ENCODE results near the gene VPS4A. TPM values are rescaled to one million over a fixed set of nuclear protein-coding genes. Genes with fewer than 3 reads are reported as not detected.

The VPS4A gene
- total and polyA plus RNA-seq, 2 donors (not counting 1 experiment from before 2014, with no cell fraction given): 33.1 to 43.8 TPM

DNA sequence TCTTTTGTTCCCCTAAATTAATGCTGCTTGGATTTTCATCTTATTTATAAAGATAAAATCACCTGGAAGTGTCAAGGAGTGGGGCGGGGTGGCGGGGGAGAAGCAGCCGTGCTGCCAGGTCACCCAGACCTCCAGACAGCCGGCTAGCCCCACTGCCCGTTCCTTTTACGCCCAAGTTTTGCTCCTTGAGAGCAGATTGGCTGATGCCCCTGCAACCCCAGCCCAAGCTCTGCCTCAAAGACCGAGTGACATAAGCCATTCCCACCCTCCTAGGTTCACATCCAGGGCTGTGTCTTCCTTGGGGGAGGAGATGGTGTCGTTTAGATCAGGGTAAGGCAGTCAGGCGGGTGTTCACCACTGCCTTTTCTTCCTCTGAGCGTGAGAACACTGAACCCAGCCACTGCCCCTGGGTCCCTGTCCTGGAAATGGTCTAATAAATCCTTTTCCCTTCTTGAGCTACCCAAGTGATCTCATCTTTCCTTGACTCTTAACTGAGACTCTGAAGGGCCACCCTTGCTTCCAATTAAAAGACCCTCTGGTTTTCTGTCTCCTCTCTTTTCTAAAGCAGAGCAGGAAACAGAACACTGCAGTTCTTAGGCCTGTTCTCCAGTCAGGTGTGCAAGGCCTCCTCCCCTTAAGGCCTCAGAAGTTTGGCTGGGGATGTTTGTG lies 13.6 kb downstream of the VPS4A start:
- Mint-ChIP-seq H3K9me3 (ENCODE audit: insufficient read depth) (no peaks in the 10 kb centered on the region), H3K27ac (no peak overlapping the region), H3K4me1 (peaks cover 35% of the 10 kb centered on the region), H3K27me3 (no peaks in the 10 kb centered on the region), H3K4me3 (no peak overlapping the region)
- Histone ChIP-seq H3K4me3 (ENCODE audit: control extremely low read depth in 1 of 5, extremely low read depth in 1 of 5, insufficient read depth in 1 of 5, low read depth in 2 of 5, low read length in 4 of 5) (no peak overlapping the region), H3K79me2 (ENCODE audit: control insufficient read depth, insufficient read depth, low read length) (peaks cover 72% of the 10 kb centered on the region), H2AFZ (ENCODE audit: insufficient read depth, low read depth, low read length, poor library complexity, severe bottlenecking) (no peak overlapping the region), H3K4me2 (replicated peaks; ENCODE audit: low read depth, low read length, poor library complexity, severe bottlenecking) (no peak overlapping the region), H3K27me3 (replicated peaks in 1 of 4; ENCODE audit: control extremely low read depth in 1 of 4, control insufficient read depth in 3 of 4, insufficient read depth in 4 of 4, low read length in 3 of 4) (no peaks in the 10 kb centered on the region), H3K27ac (ENCODE audit: low read length in 2 of 2) (no peak overlapping the region), H3K9me3 (ENCODE audit: control extremely low read depth in 1 of 3, control insufficient read depth in 2 of 3, insufficient read depth in 1 of 3, low read length in 2 of 3) (no peaks in the 10 kb centered on the region), H3K36me3 (replicated peaks in 1 of 2; ENCODE audit: control extremely low read depth in 1 of 2, control insufficient read depth in 1 of 2, extremely low read depth in 1 of 2, insufficient read depth in 2 of 2, low read length in 1 of 2) (peaks cover 1 to 68% of the 10 kb centered on the region in 2 experiments), H3K9ac (ENCODE audit: low read length) (no peak overlapping the region), H4K20me1 (ENCODE audit: control insufficient read depth, insufficient read depth, low read length, poor library complexity, severe bottlenecking) (peaks cover 75% of the 10 kb centered on the region), H3K4me1 (ENCODE audit: control insufficient read depth in 2 of 2, insufficient read depth in 2 of 2, low read length in 2 of 2) (peaks cover 14 to 24% of the 10 kb centered on the region in 2 donors)
- no peak for TF ChIP-seq EZH2 (IDR thresholded peaks at IDR 0.05; ENCODE audit: borderline replicate concordance, insufficient read depth, low read depth, low read length, poor library complexity, severe bottlenecking)
- WGBS (ENCODE audit: insufficient coverage): 95% methylated on average over 7 of the region's 10 CpGs
- CTCF ChIA-PET: interaction anchor here (0.9 kb wide), 1 partner anchor 13 kb away, joined by 3 read pairs; no protein-coding TSS in a partner anchor
- DNase-seq: no peak
- POLR2A ChIA-PET: no interaction called here
- no peak for ATAC-seq (ENCODE audit: low read depth)
- intact Hi-C loops (cut with micrococcal nuclease): no loop called here

DNA sequence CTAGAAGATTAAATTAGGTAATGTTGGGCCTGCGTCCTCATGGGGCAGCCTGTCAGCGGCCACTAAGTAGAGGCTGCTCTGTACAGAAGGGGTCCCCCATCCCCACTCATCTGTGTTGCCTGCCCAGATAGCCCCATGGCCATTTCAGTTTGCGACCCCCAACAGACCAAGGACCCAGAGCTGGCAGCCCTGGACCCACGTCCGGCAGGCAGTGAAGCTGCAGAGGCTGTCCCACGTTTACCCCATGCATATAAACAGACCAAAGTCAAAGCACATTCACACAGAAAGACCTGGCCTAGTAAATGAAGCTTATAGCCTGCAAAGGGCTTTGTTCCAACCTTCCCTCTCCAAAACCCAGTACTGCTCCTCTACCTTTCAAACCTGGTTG lies 14.6 kb downstream of the VPS4A start:
- Histone ChIP-seq H3K4me1 (ENCODE audit: control insufficient read depth in 2 of 2, insufficient read depth in 2 of 2, low read length in 2 of 2) (peaks cover 15 to 27% of the 10 kb centered on the region in 2 donors), H4K20me1 (ENCODE audit: control insufficient read depth, insufficient read depth, low read length, poor library complexity, severe bottlenecking) (peaks cover 68% of the 10 kb centered on the region), H3K9me3 (ENCODE audit: control extremely low read depth in 1 of 3, control insufficient read depth in 2 of 3, insufficient read depth in 1 of 3, low read length in 2 of 3) (no peaks in the 10 kb centered on the region), H3K4me2 (replicated peaks; ENCODE audit: low read depth, low read length, poor library complexity, severe bottlenecking) (no peak overlapping the region), H3K27me3 (replicated peaks in 1 of 4; ENCODE audit: control extremely low read depth in 1 of 4, control insufficient read depth in 3 of 4, insufficient read depth in 4 of 4, low read length in 3 of 4) (no peaks in the 10 kb centered on the region), H3K79me2 (ENCODE audit: control insufficient read depth, insufficient read depth, low read length) (peaks cover 69% of the 10 kb centered on the region), H3K27ac (ENCODE audit: low read length in 2 of 2) (no peak overlapping the region), H3K36me3 (replicated peaks in 1 of 2; ENCODE audit: control extremely low read depth in 1 of 2, control insufficient read depth in 1 of 2, extremely low read depth in 1 of 2, insufficient read depth in 2 of 2, low read length in 1 of 2) (peaks cover 1 to 57% of the 10 kb centered on the region in 2 experiments), H2AFZ (ENCODE audit: insufficient read depth, low read depth, low read length, poor library complexity, severe bottlenecking) (no peak overlapping the region), H3K4me3 (ENCODE audit: control extremely low read depth in 1 of 5, extremely low read depth in 1 of 5, insufficient read depth in 1 of 5, low read depth in 2 of 5, low read length in 4 of 5) (no peak overlapping the region), H3K9ac (ENCODE audit: low read length) (no peak overlapping the region)
- Mint-ChIP-seq H3K4me1 (peaks cover 35% of the 10 kb centered on the region), H3K4me3 (no peak overlapping the region), H3K27me3 (no peaks in the 10 kb centered on the region), H3K27ac (no peak overlapping the region), H3K9me3 (ENCODE audit: insufficient read depth) (no peaks in the 10 kb centered on the region)
- ChIA-PET CTCF (interaction anchor here (1.3 kb wide), 1 partner anchor 11 kb away, joined by 5 read pairs; no protein-coding TSS in a partner anchor), POLR2A (interaction anchor here (0.7 kb wide), 1 partner anchor 136 kb away, joined by 3 read pairs; no protein-coding TSS in a partner anchor)
- WGBS (ENCODE audit: insufficient coverage): 94% methylated on average over 5 of the region's 6 CpGs
- intact Hi-C loops (cut with micrococcal nuclease): no loop called here
- TF ChIP-seq CTCF (IDR thresholded peaks at IDR 0.05) (no peak), EZH2 (IDR thresholded peaks at IDR 0.05; ENCODE audit: borderline replicate concordance, insufficient read depth, low read depth, low read length, poor library complexity, severe bottlenecking) (no peak)
- no peak for DNase-seq
- ATAC-seq (ENCODE audit: low read depth): no peak

Data from B cell (primary cell).